Glutamatergic neuron (in vitro differentiated cells): ENCODE results near the gene FARP1. TPM values are rescaled to one million over a fixed set of nuclear protein-coding genes. Genes with fewer than 3 reads are reported as not detected.

Source experiments
- DNase-seq: peaks from one replicate; pipeline ENCODE4 v3.0.0; 2022
- H3K27ac Mint-ChIP-seq: one replicate; pipeline ENCODE4 v1.8.0; 2020; ENCODE audit warnings: mild to moderate bottlenecking, mixed read lengths, inconsistent platforms; ENCODE audit not compliant: unreplicated experiment
- H3K27me3 Mint-ChIP-seq: one replicate; pipeline ENCODE4 v1.8.0; 2020; ENCODE audit warnings: mild to moderate bottlenecking, moderate library complexity, mixed read lengths, inconsistent platforms; ENCODE audit not compliant: unreplicated experiment
- H3K36me3 Mint-ChIP-seq: one replicate; pipeline ENCODE4 v1.8.0; 2020; ENCODE audit warnings: mild to moderate bottlenecking, mixed read lengths, inconsistent platforms; ENCODE audit not compliant: unreplicated experiment
- H3K4me1 Mint-ChIP-seq: one replicate; pipeline ENCODE4 v1.8.0; 2020; ENCODE audit warnings: mild to moderate bottlenecking, low read depth, mixed read lengths, inconsistent platforms; ENCODE audit not compliant: unreplicated experiment
- H3K4me3 Mint-ChIP-seq: one replicate; pipeline ENCODE4 v1.8.0; 2020; ENCODE audit warnings: mild to moderate bottlenecking, mixed read lengths, inconsistent platforms; ENCODE audit not compliant: unreplicated experiment
- H3K9me3 Mint-ChIP-seq: one replicate; pipeline ENCODE4 v1.8.0; 2020; ENCODE audit warnings: mild to moderate bottlenecking, moderate library complexity, mixed read lengths, inconsistent platforms; ENCODE audit not compliant: unreplicated experiment
- total RNA-seq: library from RNA; stranded (reverse); fragmentation: NEBNext Ultra II Directional; extraction: Animal tissue kit (Norgen Biotek cat#: 25700); gene quantifications from one replicate; pipeline ENCODE4 v1.2.1, GENCODE V29; 2021; ENCODE audit not compliant: unreplicated experiment
- TF ChIP-seq, protein P1 (sequence below): fragments of 200-600 bp; sonication (generic); IDR thresholded peaks from one replicate; pipeline ENCODE4 v1.5.0; 2021; ENCODE audit not compliant: partially characterized antibody, unreplicated experiment

The FARP1 gene
- total RNA-seq, 1 donor from 2014 or later, result 233 TPM

DNA sequence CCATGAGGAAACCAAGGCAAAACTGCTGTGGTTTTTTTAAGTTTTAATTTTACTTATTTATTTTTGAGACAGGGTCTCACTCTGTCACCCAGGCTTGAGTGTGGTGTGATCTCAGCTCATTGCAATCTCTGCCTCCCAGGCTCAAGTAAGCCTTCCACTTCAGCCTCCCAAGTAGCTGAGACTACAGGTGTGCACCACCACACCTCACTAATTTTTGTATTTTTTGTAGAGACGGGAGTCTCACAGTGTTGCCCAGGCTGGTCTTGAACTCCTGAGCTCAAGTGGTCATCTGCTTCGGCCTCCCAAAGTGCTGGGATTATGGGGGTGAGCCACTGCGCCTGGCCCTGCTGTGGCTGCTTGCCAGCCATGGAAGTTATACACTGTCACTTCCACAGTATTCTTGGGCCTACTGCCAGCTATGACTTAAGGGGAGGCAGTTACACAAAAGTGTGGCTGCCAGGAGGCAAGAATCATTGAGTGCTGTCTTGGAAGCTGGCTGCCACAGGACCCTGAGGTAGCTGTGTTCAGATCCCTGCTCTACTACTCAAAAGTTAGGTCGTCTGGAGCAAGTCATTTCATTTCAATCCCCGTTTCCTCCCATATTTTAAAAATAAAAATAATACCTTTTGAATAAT is 12.7 kb downstream of the FARP1 start:
- Mint-ChIP-seq H3K4me3 (no peak overlapping the region), H3K4me1 (peaks cover 38% of the 10 kb centered on the region), H3K27me3 (peaks cover 4% of the 10 kb centered on the region), H3K9me3 (no peaks in the 10 kb centered on the region), H3K27ac (no peak overlapping the region), H3K36me3 (no peaks in the 10 kb centered on the region)
- no peak for DNase-seq
- TF ChIP-seq, protein P1, sequence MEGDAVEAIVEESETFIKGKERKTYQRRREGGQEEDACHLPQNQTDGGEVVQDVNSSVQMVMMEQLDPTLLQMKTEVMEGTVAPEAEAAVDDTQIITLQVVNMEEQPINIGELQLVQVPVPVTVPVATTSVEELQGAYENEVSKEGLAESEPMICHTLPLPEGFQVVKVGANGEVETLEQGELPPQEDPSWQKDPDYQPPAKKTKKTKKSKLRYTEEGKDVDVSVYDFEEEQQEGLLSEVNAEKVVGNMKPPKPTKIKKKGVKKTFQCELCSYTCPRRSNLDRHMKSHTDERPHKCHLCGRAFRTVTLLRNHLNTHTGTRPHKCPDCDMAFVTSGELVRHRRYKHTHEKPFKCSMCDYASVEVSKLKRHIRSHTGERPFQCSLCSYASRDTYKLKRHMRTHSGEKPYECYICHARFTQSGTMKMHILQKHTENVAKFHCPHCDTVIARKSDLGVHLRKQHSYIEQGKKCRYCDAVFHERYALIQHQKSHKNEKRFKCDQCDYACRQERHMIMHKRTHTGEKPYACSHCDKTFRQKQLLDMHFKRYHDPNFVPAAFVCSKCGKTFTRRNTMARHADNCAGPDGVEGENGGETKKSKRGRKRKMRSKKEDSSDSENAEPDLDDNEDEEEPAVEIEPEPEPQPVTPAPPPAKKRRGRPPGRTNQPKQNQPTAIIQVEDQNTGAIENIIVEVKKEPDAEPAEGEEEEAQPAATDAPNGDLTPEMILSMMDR, result no peak

DNA sequence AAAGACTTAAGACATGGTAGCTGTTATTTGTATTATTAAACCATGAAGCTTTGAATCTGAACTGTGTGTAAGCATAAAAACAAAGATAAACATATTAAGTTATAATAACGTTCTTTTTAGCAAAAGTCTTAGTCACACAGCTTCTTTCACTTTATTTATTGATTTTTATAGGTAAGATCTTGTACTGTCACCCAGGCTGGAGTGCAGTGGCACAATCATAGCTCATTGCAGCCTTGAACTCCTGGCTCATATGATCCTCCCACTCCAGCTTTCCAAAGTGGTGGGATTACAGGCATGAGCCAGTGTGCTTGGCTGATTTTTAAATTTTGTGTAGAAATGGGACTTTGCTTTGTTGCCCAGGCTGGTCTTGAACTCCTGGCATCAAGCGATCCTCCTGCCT is 13.4 kb downstream of the FARP1 start:
- peaks cover 4% of the 10 kb centered on the region for H3K27me3 Mint-ChIP-seq
- no peak for DNase-seq
- H3K4me3 Mint-ChIP-seq, result no peak overlapping the region
- H3K9me3 Mint-ChIP-seq, result no peaks in the 10 kb centered on the region
- H3K36me3 Mint-ChIP-seq, result no peaks in the 10 kb centered on the region
- no peak overlapping the region for H3K27ac Mint-ChIP-seq
- peaks cover 34% of the 10 kb centered on the region for H3K4me1 Mint-ChIP-seq
- TF ChIP-seq, protein P1, result no peak

DNA sequence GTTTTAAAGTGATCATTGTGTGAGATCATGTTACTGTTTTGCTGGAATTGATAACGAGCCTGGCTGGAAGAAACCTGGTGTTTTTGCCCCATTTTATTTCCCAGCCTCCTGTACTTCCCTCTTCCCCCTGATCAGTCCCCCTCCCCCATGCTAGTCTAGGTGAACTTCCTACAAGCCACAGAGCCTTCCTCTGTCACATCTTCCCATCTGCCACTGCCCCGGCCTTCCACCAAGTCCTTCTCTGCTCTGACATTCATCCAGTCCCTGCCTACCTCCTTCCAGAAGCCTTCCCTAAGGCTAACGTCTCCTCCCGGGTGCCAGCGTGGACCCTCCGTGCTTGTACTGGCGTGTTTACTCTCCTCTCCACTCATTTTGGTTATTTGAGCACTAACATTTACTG is 14.3 kb downstream of the FARP1 start:
- no peaks in the 10 kb centered on the region for H3K9me3 Mint-ChIP-seq
- H3K27ac Mint-ChIP-seq, result no peak overlapping the region
- peak overlapping the region; percentile 21 for H3K4me3 Mint-ChIP-seq
- peaks cover 4% of the 10 kb centered on the region for H3K27me3 Mint-ChIP-seq
- H3K4me1 Mint-ChIP-seq, result peaks cover 30% of the 10 kb centered on the region
- TF ChIP-seq, protein P1, result no peak
- H3K36me3 Mint-ChIP-seq, result no peaks in the 10 kb centered on the region
- no peak for DNase-seq

DNA sequence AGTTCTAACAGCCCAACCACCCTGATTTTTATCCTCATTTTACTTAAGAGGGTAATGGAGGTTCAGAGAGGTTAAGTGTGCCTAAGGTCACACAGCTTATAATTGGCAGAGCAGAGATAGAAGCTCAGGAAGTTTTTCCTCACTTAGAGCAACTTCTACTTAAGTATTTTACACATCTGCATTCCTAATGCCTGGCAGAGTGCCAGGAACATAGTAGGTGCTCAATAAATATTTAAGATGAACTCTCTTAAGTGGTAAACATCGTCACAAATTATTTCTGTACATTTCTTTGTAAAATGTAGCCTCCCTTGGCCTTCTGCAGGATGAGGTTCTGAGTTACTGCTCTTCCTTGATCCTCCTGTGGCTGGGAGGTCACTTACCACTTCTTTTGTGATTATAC is 14.7 kb downstream of the FARP1 start:
- no peak for DNase-seq
- no peaks in the 10 kb centered on the region for H3K9me3 Mint-ChIP-seq
- peak overlapping the region; percentile 21 for H3K4me3 Mint-ChIP-seq
- peaks cover 26% of the 10 kb centered on the region for H3K4me1 Mint-ChIP-seq
- TF ChIP-seq, protein P1, result no peak
- peaks cover 4% of the 10 kb centered on the region for H3K27me3 Mint-ChIP-seq
- H3K36me3 Mint-ChIP-seq, result no peaks in the 10 kb centered on the region
- no peak overlapping the region for H3K27ac Mint-ChIP-seq

DNA sequence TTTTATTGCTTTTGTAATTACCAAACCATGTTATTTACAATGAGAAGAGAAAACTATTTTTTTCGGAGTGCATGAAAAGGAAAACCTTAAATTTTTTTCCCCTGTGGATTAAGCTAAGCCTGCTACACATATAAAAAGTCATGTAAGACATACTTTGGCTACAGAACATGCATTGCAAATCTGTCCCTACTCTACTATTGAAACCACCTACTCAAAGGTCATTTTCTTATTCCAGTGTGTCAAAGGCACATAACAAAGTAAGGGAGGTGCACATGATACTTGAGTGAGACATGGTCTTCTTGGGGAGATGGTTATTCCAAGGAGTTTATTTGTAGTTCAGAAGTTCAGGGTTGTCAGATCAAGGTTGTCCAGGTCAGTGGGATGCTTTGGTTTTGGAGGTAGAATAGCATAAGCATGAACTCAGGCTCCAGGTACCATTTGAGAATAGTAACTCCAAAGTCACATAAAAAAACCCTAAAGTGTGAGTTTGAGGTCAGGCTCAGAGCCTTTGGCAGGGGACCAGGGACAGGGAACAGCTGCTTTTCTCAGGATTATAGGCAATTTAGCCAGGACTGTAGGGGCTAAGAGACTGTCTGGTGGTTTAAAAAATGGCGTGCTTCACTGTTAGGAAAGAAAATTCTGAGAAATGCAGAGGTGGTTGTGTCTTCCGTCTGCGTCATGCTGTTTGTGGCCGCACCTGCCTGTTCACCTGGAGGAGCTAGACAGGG is 15.4 kb downstream of the FARP1 start:
- Mint-ChIP-seq H3K4me1 (peaks cover 21% of the 10 kb centered on the region), H3K4me3 (no peak overlapping the region), H3K9me3 (peaks cover 2% of the 10 kb centered on the region), H3K27ac (no peak overlapping the region), H3K36me3 (no peaks in the 10 kb centered on the region), H3K27me3 (peaks cover 4% of the 10 kb centered on the region)
- TF ChIP-seq, protein P1, result no peak
- no peak for DNase-seq
